K562 (cell line): ENCODE measurements around the gene COL4A4.

ENCODE experiments used
- GATAD2B ChIP-seq: fragments of 450-650 bp; IDR thresholded peaks from 2 replicates; pipeline ENCODE4 v1.6.1; 2017; ENCODE audit warnings: mild to moderate bottlenecking, borderline replicate concordance
- ZEB2 ChIP-seq: fragments of 450-650 bp; IDR thresholded peaks from 2 replicates; pipeline ENCODE4 v1.6.1; 2016

GRCh38 chr2:227153307-227153706 is 10.7 kb downstream of the COL4A4 start:
- TF ChIP-seq ZEB2 (no peak), GATAD2B (no peak)
